HG03095 (cell line): Measurements from ENCODE around the gene M1AP.

Experiments used
- ATAC-seq: cut with Tn5 transposase; IDR thresholded peaks from one replicate; pipeline ENCODE4 v1.9.1; 2021; ENCODE audit warnings: moderate library complexity; ENCODE audit not compliant: unreplicated experiment

The M1AP gene

GRCh38 chr2:74599676-74600075, 48.5 kb downstream of the M1AP start:
- ATAC-seq = no peak

- no peak for ATAC-seq
These were observed 50.7 kb downstream of the M1AP start for GRCh38 chr2:74597410-74597809.

GRCh38 chr2:74596584-74596983, 51.5 kb downstream of the M1AP start:
- no peak for ATAC-seq

- ATAC-seq = no peak
These were observed 54.0 kb downstream of the M1AP start for GRCh38 chr2:74593826-74594772.

GRCh38 chr2:74588664-74589063, 59.5 kb downstream of the M1AP start:
- no peak for ATAC-seq

- ATAC-seq = peak; percentile 42
These were observed 60.4 kb downstream of the M1AP start for GRCh38 chr2:74587664-74588277.

GRCh38 chr2:74585406-74586185, 62.5 kb downstream of the M1AP start:
- ATAC-seq = no peak

GRCh38 chr2:74584088-74584645, 64.0 kb downstream of the M1AP start:
- peak; percentile 75 for ATAC-seq

- ATAC-seq = no peak
These were observed 64.6 kb downstream of the M1AP start for GRCh38 chr2:74583504-74583903.

- ATAC-seq = no peak
These were observed 65.9 kb downstream of the M1AP start for GRCh38 chr2:74582184-74582583.

GRCh38 chr2:74581463-74581862, 66.7 kb downstream of the M1AP start:
- ATAC-seq = no peak

- ATAC-seq = peak; percentile 55
These were observed 69.7 kb downstream of the M1AP start for GRCh38 chr2:74578408-74578807.

- ATAC-seq = peak; percentile 31
These were observed 70.7 kb downstream of the M1AP start for GRCh38 chr2:74577448-74577847.

GRCh38 chr2:74576863-74577229, 71.3 kb downstream of the M1AP start:
- ATAC-seq = no peak

- ATAC-seq = no peak
These were observed 71.8 kb downstream of the M1AP start for GRCh38 chr2:74576211-74576862.

- ATAC-seq = no peak
These were observed 72.8 kb downstream of the M1AP start for GRCh38 chr2:74575320-74575719.

- ATAC-seq = peak; percentile 41
These were observed 74.2 kb downstream of the M1AP start for GRCh38 chr2:74573747-74574562.

GRCh38 chr2:74572178-74572925, 75.8 kb downstream of the M1AP start:
- no peak for ATAC-seq

GRCh38 chr2:74571058-74571457, 77.1 kb downstream of the M1AP start:
- ATAC-seq = peak; percentile 63
